SU-DHL-6 (cell line): ENCODE data around the gene ESRP2.

ENCODE experiments used
- H2AFZ ChIP-seq: fragments of 200-600 bp; sonication (generic); 2 replicates; pipeline ENCODE4 v1.6.1; 2014; ENCODE audit warnings: low read depth, mild to moderate bottlenecking, moderate library complexity, mixed read lengths, antibody characterized with exemption, low read length; ENCODE audit not compliant: severe bottlenecking
- H3F3A ChIP-seq: fragments of 200-600 bp; shearing (Covaris generic); 2 replicates; pipeline ENCODE4 v1.6.0; 2016; ENCODE audit warnings: antibody characterized with exemption, mild to moderate bottlenecking; ENCODE audit not compliant: insufficient read depth
- H3K27ac ChIP-seq: fragments of 200-600 bp; sonication (generic); 2 replicates; pipeline ENCODE4 v1.5.1; 2016; ENCODE audit warnings: low read depth, mild to moderate bottlenecking, low read length, moderate library complexity, mixed read lengths
- H3K27me3 ChIP-seq: fragments of 200-600 bp; sonication (generic), shearing (Covaris generic); 2 replicates; pipeline ENCODE4 v1.6.0; 2014; ENCODE audit warnings: mild to moderate bottlenecking, low read length
- H3K36me3 ChIP-seq: fragments of 200-600 bp; sonication (generic); 2 replicates; pipeline ENCODE4 v1.6.1; 2014; ENCODE audit warnings: mild to moderate bottlenecking, low read length, mixed read lengths
- H3K4me2 ChIP-seq: fragments of 300-600, 200-600 bp; shearing (Covaris generic), sonication (generic); 2 replicates; pipeline ENCODE4 v1.6.0; 2014; ENCODE audit warnings: low read length, low read depth, mild to moderate bottlenecking; ENCODE audit not compliant: poor library complexity, severe bottlenecking
- H3K4me3 ChIP-seq: fragments of 200-600 bp; sonication (generic); 2 replicates; pipeline ENCODE4 v1.5.1; 2014; ENCODE audit warnings: antibody characterized with exemption, low read length, mild to moderate bottlenecking, mixed read lengths; ENCODE audit not compliant: insufficient read depth, poor library complexity, severe bottlenecking
- H3K79me2 ChIP-seq: fragments of 200-600 bp; sonication (generic); 2 replicates; pipeline ENCODE4 v1.6.1; 2014; ENCODE audit warnings: mild to moderate bottlenecking, low read length, moderate library complexity; ENCODE audit not compliant: insufficient read depth
- H3K9ac ChIP-seq: fragments of 200-600 bp; sonication (generic); 2 replicates; pipeline ENCODE4 v1.7.0; 2014; ENCODE audit warnings: mild to moderate bottlenecking, low read length
- H3K9me2 ChIP-seq: fragments of 200-600 bp; sonication (generic); replicated peaks from 2 replicates; pipeline ENCODE4 v1.6.1; 2014; ENCODE audit warnings: low read length; ENCODE audit not compliant: insufficient read depth
- H3K9me3 ChIP-seq: fragments of 200-600 bp; sonication (generic); 2 replicates; pipeline ENCODE4 v1.6.1; 2014; ENCODE audit warnings: low read length, mixed read lengths; ENCODE audit not compliant: insufficient read depth
- H4K20me1 ChIP-seq: fragments of 200-600 bp; sonication (generic); 2 replicates; pipeline ENCODE4 v1.6.1; 2014; ENCODE audit warnings: low read depth, mild to moderate bottlenecking, antibody characterized with exemption, low read length, moderate library complexity, mixed read lengths
- EZH2phosphoT487 ChIP-seq: fragments of 200-600 bp; sonication (generic), shearing (Covaris generic); conservative IDR thresholded peaks from 2 replicates; pipeline ENCODE4 v1.6.1; 2018; ENCODE audit warnings: mild to moderate bottlenecking, antibody characterized with exemption, low read length, moderate library complexity, mixed read lengths
- TF ChIP-seq, protein P1 (sequence below): fragments of 200-600 bp; sonication (generic); IDR thresholded peaks from one replicate; pipeline ENCODE4 v1.5.1; 2017; ENCODE audit warnings: antibody characterized with exemption, mild to moderate bottlenecking, low read length, moderate library complexity; ENCODE audit not compliant: insufficient read depth, poor library complexity, severe bottlenecking

ESRP2 gene

DNA sequence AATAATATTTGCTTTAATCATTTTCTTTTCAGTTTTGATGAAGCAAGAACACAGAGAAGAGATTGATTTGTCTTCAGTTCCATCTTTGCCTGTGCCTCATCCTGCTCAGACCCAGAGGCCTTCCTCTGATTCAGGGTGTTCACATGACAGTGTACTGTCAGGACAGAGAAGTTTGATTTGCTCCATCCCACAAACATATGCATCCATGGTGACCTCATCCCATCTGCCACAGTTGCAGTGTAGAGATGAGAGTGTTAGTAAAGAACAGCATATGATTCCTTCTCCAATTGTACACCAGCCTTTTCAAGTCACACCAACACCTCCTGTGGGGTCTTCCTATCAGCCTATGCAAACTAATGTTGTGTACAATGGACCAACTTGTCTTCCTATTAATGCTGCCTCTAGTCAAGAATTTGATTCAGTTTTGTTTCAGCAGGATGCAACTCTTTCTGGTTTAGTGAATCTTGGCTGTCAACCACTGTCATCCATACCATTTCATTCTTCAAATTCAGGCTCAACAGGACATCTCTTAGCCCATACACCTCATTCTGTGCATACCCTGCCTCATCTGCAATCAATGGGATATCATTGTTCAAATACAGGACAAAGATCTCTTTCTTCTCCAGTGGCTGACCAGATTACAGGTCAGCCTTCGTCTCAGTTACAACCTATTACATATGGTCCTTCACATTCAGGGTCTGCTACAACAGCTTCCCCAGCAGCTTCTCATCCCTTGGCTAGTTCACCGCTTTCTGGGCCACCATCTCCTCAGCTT, 45.0 kb downstream of the ESRP2 start:
- Histone ChIP-seq H3K79me2 (no peaks in the 10 kb centered on the region), H4K20me1 (no peaks in the 10 kb centered on the region), H3K9me2 (no peaks in the 10 kb centered on the region), H3K9ac (no peak overlapping the region), H3K4me2 (no peak overlapping the region), H3K4me3 (no peak overlapping the region), H2AFZ (no peak overlapping the region), H3K36me3 (0 out of 2 replicates have a peak, but pooled peaks cover 3% of the 10 kb centered on the region), H3K9me3 (no peaks in the 10 kb centered on the region), H3F3A (no peaks in the 10 kb centered on the region), H3K27me3 (no peaks in the 10 kb centered on the region), H3K27ac (no peak overlapping the region)
- TF ChIP-seq, protein P1, sequence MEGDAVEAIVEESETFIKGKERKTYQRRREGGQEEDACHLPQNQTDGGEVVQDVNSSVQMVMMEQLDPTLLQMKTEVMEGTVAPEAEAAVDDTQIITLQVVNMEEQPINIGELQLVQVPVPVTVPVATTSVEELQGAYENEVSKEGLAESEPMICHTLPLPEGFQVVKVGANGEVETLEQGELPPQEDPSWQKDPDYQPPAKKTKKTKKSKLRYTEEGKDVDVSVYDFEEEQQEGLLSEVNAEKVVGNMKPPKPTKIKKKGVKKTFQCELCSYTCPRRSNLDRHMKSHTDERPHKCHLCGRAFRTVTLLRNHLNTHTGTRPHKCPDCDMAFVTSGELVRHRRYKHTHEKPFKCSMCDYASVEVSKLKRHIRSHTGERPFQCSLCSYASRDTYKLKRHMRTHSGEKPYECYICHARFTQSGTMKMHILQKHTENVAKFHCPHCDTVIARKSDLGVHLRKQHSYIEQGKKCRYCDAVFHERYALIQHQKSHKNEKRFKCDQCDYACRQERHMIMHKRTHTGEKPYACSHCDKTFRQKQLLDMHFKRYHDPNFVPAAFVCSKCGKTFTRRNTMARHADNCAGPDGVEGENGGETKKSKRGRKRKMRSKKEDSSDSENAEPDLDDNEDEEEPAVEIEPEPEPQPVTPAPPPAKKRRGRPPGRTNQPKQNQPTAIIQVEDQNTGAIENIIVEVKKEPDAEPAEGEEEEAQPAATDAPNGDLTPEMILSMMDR = no peak
- no peak for TF ChIP-seq EZH2phosphoT487

DNA sequence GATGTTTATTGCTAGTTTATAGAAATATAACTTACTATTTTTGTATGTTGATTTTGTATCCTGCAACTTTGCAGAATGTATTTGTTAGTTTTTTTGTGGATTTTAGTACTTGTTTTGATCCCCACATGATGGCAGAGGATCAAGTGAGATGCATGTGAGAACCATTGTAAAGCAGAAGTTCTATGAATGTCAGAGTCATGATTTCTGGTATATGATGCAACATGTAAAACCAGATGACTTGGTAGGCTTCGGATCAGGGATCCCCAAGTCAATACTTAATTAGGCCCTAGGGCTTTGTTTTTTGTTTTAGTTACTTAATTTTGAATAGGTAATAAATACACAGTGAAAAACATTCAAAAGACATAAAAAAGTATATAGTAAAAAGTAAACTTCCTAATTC, 45.8 kb downstream of the ESRP2 start:
- Histone ChIP-seq H3K27ac (no peak overlapping the region), H3K9me3 (no peaks in the 10 kb centered on the region), H3K9ac (no peak overlapping the region), H4K20me1 (no peaks in the 10 kb centered on the region), H3K79me2 (no peaks in the 10 kb centered on the region), H3K4me3 (no peak overlapping the region), H3K27me3 (no peaks in the 10 kb centered on the region), H3K36me3 (0 out of 2 replicates have a peak, but pooled peaks cover 3% of the 10 kb centered on the region), H3K9me2 (no peaks in the 10 kb centered on the region), H2AFZ (no peak overlapping the region), H3K4me2 (no peak overlapping the region), H3F3A (no peaks in the 10 kb centered on the region)
- TF ChIP-seq EZH2phosphoT487 = no peak

DNA sequence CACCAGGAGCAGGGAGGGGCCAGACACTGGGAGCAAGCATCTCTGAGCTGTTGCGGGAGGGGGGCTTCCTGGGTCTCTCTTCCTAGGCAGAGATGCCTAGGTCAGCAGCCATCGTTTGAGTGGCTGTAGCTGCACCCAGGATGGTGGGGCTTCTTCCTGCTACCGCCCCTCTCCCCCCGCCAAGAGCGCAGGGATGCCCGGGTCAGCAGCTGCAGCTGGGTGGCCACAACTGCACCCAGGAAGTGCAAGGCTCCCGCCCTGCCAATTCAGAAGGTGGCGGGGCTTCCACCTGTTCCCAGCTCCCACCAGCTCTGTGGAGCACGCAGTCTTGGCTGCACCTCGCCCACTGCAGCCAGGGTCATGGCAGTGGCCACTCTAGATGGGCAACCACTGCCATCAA, 47.8 kb downstream of the ESRP2 start:
- H3K27ac ChIP-seq = no peak overlapping the region
- TF ChIP-seq EZH2phosphoT487 = no peak
- TF ChIP-seq, protein P1 = no peak
- no peaks in the 10 kb centered on the region for H3F3A ChIP-seq
- H3K79me2 ChIP-seq = no peaks in the 10 kb centered on the region
- no peak overlapping the region for H2AFZ ChIP-seq
- no peaks in the 10 kb centered on the region for H3K9me3 ChIP-seq
- no peak overlapping the region for H3K9ac ChIP-seq
- peaks cover 9% of the 10 kb centered on the region; the same call in 1 of the 2 replicates for H3K36me3 ChIP-seq
- H3K27me3 ChIP-seq = no peaks in the 10 kb centered on the region
- H3K4me3 ChIP-seq = no peak overlapping the region
- H3K9me2 ChIP-seq = no peaks in the 10 kb centered on the region
- no peaks in the 10 kb centered on the region for H4K20me1 ChIP-seq
- H3K4me2 ChIP-seq = no peak overlapping the region

DNA sequence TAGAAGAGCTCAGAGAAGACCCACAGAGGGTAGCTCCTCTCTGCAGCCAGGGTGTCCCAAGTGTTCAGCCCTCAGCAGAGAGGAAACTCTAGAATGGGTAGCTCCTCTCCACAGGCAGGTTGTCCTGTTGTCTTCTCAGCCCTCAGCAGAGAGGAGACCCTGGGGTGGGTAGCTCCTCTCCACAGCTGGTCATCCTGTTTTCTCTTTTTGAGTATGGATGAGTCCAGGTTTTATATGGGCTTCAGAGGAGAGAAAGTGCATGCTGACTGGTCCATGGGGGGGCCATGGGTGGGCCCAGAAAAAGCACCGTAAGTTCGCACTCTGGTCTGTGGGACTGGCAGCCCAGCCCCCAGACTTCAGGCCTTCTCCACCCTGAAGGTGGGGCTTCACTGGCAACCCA, 48.4 kb downstream of the ESRP2 start:
- Histone ChIP-seq H3K9ac (no peak overlapping the region), H3K4me2 (no peak overlapping the region), H3K9me3 (no peaks in the 10 kb centered on the region), H4K20me1 (no peaks in the 10 kb centered on the region), H3K4me3 (no peak overlapping the region), H3K27ac (no peak overlapping the region), H3F3A (no peaks in the 10 kb centered on the region), H3K27me3 (no peaks in the 10 kb centered on the region), H3K36me3 (peaks cover 12% of the 10 kb centered on the region; the same call in 1 of the 2 replicates), H2AFZ (no peak overlapping the region), H3K79me2 (no peaks in the 10 kb centered on the region), H3K9me2 (no peaks in the 10 kb centered on the region)
- TF ChIP-seq, protein P1 = no peak
- TF ChIP-seq EZH2phosphoT487 = no peak
